Sciatic nerve (tissue), 2 donors: ENCODE results near the gene TTLL5. TPM values are rescaled to one million over a fixed set of nuclear protein-coding genes. Genes with fewer than 3 reads are reported as not detected.
"Not testable (repeated sequence)": the region's sequence is repeated elsewhere in the genome, so short reads cannot be mapped to it uniquely, and the experiment has no call there.

ENCODE experiments used
- ATAC-seq: fragments of 200-7000 bp; cut with Tn5 transposase; one replicate; pipeline ENCODE4 v1.9.1; 2020; ENCODE audit warnings: mild to moderate bottlenecking, moderate library complexity
- DNase-seq: peaks from one replicate; pipeline ENCODE4 v3.0.0-alpha.2; 2020; ENCODE audit warnings: low spot score
- intact Hi-C: fragments of 100-400 bp; cut with DNase I; formaldehyde crosslinking; loops from one replicate; pipeline ENCODE4 v1.14.2; 2022
- total RNA-seq: library from RNA; stranded (reverse); fragmentation: NEBNext Ultra II Directional; extraction: Animal tissue kit (Norgen Biotek cat#: 25700); gene quantifications from one replicate; pipeline ENCODE4 v1.2.1, GENCODE V29; 2021
- donor health status: DM: no; HTN: no; CAD: no.
- donor health status: DM: no; HTN: no; CAD: no.

TTLL5 gene
- total RNA-seq, 1 donor from 2014 or later = 44.0 TPM

DNA sequence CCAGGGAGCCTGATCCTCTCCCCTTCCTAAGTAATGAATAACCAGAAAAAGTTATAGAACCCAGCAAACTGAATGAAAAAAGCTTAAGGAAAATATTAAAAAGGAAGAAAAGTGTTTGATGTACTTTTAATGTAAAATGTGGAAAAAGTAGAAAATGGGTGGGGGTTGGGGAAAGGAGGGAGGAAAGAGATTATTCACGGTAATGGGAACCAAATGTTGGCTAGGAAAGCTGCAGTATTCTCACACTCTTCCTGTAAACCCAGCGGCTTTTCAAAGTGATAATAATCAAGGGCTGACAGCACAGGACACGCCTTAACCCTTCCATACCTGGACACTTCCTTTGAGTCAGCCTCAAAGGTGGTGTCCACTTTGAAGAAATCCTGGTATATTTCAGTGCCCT is 181.5 kb downstream of the TTLL5 start:
- DNase-seq (no peak), ATAC-seq (no peak)
- intact Hi-C loops = no loop called here

DNA sequence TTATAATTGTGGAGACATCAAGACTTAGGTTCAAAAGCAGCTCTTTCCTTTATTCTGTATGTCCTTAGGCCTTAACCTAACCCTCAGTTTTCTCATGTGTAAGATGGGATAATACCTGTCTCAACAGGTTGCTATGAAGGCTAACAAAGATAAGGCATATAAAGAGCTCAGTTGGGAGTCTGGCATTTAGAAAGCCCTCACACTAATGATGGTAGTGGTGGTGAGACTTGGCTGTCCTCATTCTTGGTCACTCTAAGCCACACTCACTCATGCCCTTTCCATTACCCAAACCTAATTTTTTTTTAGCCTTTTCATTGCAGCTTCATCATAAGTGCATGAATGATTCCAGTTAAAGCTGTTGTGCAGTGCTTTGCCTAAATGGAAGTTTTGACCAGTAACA is 183.4 kb downstream of the TTLL5 start:
- intact Hi-C loops = no loop called here
- ATAC-seq (no peak), DNase-seq (no peak)

DNA sequence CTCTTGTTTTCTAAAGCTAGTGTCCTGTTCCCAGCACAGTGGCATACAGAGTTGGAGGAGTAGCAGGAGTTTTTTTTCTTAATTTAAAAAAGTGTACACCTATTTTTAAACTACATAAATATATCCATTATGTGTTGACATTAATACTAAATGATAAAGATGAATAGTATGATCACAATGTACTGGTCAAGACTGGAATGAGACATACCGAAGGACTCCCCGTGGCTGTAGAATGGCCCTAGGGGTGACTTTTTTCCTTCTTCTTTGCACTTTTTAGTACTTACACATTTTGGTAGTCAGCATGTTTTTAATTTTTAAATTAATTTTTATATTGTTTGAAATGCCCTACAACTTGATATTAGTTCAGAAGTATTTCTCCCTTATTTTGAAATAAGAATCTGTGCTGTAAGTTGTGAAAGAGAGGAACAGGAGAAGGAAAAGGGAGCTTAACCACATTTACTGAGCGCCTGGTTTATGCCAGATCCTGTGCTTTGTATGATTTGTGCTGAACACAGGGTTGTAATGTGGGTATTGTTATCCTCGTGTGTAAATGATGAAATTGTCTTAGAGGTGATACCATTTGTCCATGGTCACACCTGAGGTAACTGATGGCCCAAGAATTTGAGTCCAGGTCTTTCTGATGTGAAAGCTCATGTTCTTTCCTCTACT is 184.2 kb downstream of the TTLL5 start:
- ATAC-seq = no peak
- intact Hi-C loops = no loop called here
- no peak for DNase-seq

DNA sequence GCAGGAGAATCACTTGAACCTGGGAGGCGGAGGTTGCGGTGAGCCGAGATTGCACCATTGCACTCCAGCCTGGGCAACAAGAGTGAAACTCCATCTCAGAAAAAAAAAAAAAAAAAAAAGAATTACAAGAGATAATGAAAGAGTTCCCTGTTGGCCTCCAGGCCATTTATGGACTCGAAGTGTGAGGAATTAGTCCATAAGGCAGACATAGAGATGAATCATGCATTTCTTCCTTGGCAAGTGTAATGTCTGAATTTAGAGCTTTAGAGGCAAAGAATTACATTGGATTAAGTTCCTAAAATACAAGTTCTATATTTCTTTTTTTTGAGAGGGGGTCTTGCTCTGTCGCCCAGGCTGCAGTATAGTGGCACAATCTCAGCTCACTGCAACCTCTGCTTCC is 185.6 kb downstream of the TTLL5 start:
- ATAC-seq, intact Hi-C loops, DNase-seq: not testable (repeated sequence)

DNA sequence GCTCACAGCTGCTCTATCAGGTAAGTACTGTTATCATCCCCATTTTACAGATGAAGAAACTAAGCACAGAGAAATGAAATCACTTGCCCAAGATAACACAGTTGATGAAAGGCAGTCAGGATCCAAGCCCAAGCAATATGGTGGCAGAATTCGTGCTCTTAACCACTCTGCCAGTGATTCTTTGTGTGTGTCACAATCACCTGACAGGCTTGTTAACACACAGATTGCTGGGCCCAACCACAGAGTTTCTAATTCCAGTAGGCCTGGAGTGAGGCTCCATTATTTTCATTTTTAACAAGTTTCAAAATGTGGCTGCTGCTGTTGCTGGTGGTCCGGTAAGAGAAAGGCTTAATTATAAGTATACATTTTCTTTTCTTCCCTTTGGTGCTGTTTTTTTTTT is 186.5 kb downstream of the TTLL5 start:
- DNase-seq (no peak), ATAC-seq (no peak)
- intact Hi-C loops = no loop called here

DNA sequence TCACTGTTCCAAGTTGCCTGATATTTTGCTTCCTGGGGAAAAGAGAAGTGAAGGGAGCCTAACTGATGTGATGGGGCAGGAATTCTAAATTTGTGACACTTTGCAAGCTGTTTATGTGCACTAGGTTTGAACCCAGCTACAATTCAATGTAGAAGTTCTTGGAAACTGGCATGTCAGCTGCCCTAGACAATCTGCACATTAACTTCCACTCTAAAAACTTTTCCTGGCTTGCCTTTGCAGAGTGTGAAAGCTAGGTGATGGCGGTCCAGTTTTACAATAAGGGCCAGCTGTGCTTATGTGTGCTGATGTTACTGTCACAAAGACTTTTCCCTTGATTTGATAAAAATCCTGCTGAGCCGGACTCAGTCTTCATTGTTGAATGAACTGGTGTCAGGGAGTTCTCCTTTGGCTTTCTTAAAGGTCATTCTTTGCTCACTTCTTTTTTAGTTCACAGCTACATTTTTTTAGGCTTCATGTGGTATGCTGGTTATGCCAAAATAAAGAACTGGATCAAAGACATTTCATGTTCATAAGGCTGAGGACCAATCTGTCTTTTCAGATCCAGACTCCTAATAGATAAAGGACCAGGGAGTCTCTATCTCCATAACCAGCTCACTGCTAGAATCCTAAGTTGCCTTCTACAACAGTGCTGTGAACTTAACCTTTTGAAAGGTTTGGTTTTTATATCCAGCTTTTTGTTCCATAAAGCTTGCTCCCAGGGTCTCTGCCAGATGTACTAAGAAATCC is 187.3 kb downstream of the TTLL5 start:
- no peak for ATAC-seq
- intact Hi-C loops = no loop called here
- DNase-seq = no peak

DNA sequence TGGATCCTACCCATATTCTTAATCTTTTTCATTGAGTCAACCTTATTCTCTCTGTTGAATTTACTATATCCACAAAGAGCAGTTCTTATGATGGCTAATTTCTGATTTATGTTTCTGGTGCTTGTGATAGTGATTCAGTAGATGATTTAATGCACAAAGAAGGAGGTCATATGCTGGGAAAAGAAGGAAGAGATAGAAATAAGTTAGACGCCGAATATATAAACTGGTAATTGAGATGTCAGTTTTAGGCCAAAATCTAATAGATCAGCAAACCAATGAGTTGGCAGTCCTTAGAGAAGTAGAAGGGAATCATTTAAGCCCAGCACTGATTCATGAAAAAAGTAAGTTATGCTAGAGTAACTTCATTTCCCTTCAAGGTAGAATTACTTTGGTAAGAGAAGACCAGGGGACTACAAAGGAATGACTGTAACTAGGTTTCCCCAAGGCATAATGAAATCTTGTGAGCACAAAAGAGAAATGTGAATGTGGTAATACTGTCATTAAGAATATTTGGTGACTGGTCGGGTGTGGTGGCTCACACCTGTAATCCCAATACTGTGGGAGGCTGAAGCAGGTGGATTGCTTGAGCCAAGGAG is 188.4 kb downstream of the TTLL5 start:
- ATAC-seq = no peak
- DNase-seq = no peak
- intact Hi-C loops = no loop called here

DNA sequence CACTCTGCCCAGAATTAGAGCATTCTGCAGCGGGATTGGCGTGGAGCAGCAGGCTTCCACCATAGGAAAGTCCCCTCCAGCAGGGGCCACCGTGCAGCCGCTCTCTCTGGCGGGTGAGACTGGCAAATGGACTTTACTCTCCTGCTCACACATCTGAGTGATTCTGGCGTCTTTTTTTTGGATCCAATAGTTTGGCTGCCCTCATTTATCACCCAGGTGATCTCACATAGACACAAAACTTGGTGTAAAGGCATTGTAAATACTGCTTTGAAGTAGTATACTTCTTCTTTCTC is 190.5 kb downstream of the TTLL5 start:
- intact Hi-C loops = no loop called here

DNA sequence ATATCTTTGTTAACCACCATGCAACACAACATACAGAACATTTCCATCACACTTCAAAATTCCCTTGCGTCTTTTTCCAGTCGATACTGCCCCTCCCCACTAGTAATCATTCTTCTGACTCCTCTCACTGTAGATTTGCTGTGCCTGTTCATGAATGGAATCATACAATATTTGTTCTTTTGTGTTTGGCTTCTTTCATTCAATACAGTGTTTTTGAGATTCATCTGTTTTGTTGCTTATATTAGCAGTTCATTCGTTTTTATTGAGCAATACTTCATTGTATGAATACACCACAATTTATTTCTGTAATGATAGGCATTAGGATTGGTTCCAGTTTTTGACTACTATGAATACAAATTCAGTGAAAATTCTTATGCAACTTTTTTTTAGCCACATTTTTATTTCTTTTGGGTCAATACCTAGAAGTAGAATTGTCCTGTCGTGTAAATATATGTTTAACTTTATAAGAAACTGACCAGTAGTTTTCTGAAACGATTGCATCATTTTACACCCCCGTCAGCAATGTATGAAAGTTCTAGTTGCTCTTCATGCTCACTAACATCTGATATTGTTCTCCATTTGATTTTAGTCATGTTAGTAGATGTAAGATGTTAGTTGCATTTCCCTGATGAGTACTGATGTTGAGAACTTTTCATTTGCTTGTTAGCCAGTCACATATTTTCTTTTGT is 193.2 kb downstream of the TTLL5 start:
- DNase-seq = no peak
- intact Hi-C loops = no loop called here
- ATAC-seq = no peak

More for the DNA sequence above, 190.5 kb downstream of the TTLL5 start:
- ATAC-seq = no peak
- no peak for DNase-seq

DNA sequence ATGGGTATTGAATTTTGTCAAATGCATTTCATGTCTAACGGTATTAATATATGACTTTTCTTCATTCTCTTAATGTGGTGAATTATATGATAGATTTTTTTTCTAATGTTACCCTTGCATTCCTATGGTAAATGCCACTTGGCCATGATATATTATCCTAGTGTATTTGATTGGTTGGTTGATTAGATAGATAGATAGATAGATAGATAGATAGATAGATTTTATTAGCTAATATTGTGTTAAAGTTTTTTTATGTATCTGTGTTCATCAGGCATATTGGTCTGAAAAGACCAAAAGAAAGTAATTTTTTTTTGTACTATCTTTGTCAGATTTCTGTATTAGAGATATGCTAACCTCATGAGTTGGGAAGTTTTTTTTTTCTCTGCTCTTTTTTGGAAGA is 196.2 kb downstream of the TTLL5 start:
- intact Hi-C loops = no loop called here
- ATAC-seq (no peak), DNase-seq (no peak)

DNA sequence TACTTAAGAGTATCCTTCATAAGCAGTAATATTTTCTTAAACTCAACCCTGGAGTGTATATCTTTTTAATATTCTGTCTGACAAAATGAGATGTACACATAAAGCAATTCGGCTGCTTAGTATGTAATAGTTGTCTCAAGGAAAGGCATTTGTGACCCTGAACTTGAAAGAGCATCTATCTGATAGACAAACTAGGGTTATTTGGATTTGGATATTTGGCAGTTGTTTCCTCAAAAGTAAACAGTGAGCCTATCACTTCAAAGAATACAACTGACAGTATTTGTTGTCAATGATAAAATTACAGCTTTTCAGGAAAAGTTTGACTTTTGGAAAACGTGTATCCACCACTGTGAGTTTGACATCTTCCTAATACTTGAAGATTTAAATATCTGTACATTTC is 197.3 kb downstream of the TTLL5 start:
- intact Hi-C loops = no loop called here
- DNase-seq = no peak
- ATAC-seq = no peak

DNA sequence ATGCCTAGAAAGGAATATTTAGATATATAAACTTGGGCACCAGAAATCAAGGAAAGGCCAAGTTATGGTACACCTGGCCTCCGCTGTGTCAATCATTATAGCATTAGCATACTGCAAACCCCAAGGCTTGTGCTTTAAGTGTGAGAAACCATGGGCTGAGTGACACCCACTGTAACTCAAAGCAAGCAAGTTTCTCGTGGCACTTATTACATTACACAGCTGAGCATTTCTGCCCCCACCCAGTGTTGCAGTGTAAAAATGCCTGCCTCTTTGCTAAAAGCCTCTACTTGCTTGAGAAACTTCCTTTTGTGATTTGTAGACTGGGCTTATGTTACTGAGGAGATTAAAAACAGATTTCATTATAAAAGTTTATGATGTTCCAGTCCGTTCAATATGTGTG is 198.7 kb downstream of the TTLL5 start:
- intact Hi-C loops = no loop called here
- DNase-seq = no peak
- no peak for ATAC-seq

DNA sequence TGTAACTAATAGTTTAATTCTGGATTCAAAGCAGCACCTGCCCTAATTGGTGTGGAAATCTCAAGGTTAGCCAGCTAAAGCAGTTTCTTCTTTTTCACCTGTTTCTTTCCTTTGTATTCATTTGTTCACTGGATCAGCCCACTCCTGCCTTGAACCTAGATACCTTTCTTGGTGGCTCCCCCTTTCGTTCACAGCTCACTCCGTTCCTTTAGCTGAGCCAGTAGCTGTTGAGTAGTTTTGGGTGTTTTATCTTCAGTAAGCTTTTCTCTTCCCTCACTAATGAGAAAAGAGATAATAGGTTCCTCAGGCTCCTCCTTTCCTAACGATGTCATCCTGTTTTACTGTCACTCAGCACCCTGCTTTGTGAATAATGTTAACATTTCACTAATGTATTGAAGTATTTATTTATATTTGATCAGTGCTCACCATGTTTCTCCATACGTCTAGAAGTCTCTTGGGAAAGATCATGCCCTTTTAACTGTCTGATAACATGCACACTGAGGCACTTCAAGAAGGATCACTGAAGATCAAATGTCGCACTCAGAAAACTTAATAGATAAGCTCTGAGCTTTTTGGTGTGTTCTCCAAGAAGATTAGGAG is 199.6 kb downstream of the TTLL5 start:
- intact Hi-C loops = no loop called here
- ATAC-seq (no peak), DNase-seq (no peak)

DNA sequence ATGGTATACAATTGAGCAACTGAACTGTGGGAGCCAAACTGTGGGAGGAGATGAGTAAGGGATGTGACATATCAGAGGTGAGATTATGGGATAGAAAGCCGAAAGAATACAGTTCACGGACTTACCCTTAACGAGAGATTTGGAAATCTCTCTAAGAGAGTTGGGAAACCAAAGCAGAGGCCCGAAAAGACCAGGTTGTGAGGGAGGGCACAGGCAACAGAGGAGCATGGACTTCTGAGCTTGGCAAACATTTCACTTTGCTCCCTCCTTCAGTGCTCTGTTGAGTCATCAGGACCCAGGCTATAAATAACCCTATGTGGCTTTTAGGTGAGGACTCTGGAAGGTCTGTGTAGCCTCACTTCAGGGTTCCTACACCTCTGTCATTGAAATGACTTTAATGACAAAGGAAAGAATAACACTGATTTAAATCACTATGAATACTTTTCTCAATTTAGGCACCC is 200.1 kb downstream of the TTLL5 start:
- intact Hi-C loops = no loop called here
- ATAC-seq = no peak
- DNase-seq = no peak

DNA sequence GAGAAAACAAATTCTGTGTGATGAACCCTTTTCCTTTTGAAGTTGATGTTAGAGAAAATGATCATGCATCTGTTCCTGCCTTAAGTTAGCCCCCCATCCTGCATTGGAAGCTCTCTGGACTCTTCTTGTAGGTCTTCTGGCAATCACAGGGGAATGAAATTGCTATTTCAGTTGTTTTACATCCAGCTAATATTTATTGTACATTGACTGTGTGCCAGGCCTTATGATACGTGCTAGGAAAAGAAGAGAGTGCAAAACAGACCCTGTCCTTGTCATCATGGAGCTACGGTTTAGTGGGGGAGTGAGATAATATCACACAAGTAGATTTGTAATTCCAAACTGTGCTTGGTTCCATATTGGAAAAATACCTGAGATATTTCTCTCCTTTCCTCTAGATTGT is 202.2 kb downstream of the TTLL5 start:
- DNase-seq (no peak), ATAC-seq (no peak)
- intact Hi-C loops = no loop called here

DNA sequence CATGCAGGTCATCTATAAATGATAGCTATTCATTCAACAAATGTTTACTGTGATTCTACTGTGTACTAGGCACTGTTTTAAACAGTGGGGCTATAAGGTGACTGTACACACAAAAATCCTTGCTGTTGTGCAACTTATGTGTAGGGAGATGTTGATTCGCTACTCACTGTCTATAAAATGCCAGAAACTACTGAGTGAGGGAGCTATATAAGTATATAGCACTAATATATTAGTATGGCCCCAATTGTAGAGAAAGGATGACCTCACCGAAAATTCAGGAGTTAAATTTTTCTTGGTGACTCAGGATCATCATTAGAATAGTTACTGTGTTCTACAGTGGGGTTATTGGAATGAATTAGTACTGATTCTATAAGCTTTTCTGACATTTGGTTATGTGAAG is 203.3 kb downstream of the TTLL5 start:
- DNase-seq (no peak), ATAC-seq (no peak)
- intact Hi-C loops = no loop called here

DNA sequence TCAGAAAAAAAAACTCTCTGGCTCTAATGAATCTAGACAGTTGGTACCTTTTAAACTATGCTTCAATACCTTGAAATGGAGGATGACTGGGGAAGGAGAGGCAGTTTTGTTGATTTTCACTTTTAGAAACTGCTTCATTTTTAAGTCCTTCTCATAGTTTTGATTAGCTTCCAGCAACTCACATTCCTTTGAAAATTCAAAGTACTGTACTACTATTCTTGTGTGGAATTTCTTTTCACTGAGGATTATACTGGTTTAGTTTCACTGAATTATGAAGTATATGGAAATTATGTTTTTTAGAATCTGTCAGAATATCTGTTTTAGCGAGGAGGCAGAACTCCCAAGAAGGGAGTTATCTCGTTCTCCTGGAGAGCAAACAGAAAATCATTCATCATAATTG is 204.5 kb downstream of the TTLL5 start:
- DNase-seq (no peak), ATAC-seq (no peak)
- intact Hi-C loops = no loop called here

DNA sequence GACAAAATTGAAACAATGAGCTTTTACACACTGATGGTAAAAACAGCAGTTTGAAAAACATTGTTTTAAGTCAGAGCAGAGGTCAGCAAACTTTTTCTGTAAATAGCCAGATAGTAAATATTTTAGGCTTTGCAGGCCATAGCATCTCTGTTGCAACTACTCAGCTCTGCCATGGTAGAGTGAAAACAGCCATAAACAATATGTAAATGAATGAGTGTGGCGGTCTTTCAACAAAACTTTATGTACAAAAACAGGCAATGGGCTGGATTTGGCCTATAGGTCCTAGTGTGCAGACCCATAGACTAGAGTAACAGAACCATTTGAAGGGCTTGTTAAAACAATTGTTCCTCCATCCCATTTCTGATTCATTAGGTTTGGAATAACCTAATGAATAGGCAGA is 205.9 kb downstream of the TTLL5 start:
- DNase-seq (no peak), ATAC-seq (no peak)
- intact Hi-C loops = no loop called here

DNA sequence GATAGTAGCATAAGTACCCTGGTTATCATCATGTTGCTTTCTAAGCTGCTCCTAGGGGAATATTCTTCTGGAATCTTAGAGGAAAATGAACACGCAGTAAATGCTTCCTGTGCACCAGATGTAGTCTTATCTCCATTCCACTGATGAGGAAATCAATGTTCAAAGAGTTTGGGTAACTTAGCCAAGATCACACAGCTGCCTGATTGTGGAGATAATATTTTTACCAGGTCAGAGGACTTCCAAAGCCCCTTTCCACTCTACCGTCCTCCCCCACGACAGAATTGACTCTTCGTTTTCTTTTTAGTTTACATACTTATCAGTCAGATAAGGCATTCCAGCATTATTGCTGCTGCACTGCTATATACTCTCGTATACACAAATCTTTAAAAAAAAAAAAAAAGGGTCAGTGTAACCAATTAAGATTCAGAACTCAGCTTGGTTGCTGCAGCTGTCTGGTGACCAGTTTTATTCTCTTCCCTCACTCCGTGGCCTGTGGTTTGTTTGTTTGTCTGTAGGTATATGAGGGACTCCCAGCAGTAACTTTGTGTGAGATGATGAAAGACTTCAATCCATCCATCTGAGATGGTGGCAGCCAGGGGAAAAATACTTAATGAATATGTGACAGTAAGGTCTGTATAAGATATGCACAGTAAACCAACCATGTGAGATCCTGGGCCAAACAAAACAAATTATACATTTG is 210.3 kb downstream of the TTLL5 start:
- intact Hi-C loops = no loop called here
- ATAC-seq = no peak
- no peak for DNase-seq
